IMR-90 (cell line): ENCODE results near the gene RBMY1E. TPM values are rescaled to one million over a fixed set of nuclear protein-coding genes. Genes with fewer than 3 reads are reported as not detected.
"Not testable (repeated sequence)": the region's sequence is repeated elsewhere in the genome, so short reads cannot be mapped to it uniquely, and the experiment has no call there.

ENCODE experiments used
- ATAC-seq: fragments of 200-7000 bp; cut with Tn5 transposase; 2 replicates; pipeline ENCODE4 v1.9.1; 2020; ENCODE audit warnings: low read depth, mild to moderate bottlenecking, moderate library complexity
- BruUV-seq: library from RNA; stranded (reverse); fragments of 400-500 nt; replicated peaks from 2 replicates; lab custom pipeline; 2021; lab: Mats Ljungman, UMichigan
- CTCF ChIA-PET: fragments of 300-600 bp; formaldehyde crosslinking; extraction: SDS; loops from one replicate; lab custom pipeline; 2021; ENCODE audit warnings: antibody characterized with exemption; lab: Yijun Ruan, JAX
- POLR2A ChIA-PET: fragments of 300-600 bp; sonication (Branson Sonifier 250); formaldehyde crosslinking; loops from one replicate; lab custom pipeline; 2022; ENCODE audit warnings: antibody characterized with exemption; ENCODE audit not compliant: unreplicated experiment; lab: Charles Lee
- DNase-seq: peaks from one replicate; pipeline ENCODE4 v3.0.0; 2013
- H2AFZ ChIP-seq: replicated peaks from 2 replicates; pipeline ENCODE3; 2013; ENCODE audit warnings: low read length, mild to moderate bottlenecking; ENCODE audit not compliant: poor library complexity
- H2AK5ac ChIP-seq: 2 replicates; pipeline ENCODE4 v1.6.1; 2013; ENCODE audit warnings: low read depth, low read length, inconsistent platforms
- H2AK9ac ChIP-seq: replicated peaks from 2 replicates; pipeline ENCODE3; 2013; ENCODE audit warnings: mild to moderate bottlenecking, low read depth, low read length, moderate library complexity; ENCODE audit not compliant: poor library complexity
- H2BK120ac ChIP-seq: 2 replicates; pipeline ENCODE4 v1.6.1; 2013; ENCODE audit warnings: low read depth, low read length, inconsistent platforms
- H2BK15ac ChIP-seq: 3 replicates; pipeline ENCODE4 v1.6.1; 2013; ENCODE audit warnings: low read depth, low read length, inconsistent platforms
- H2BK20ac ChIP-seq: 2 replicates; pipeline ENCODE4 v1.6.1; 2013; ENCODE audit warnings: low read depth, mild to moderate bottlenecking, inconsistent platforms, low read length, moderate library complexity
- H2BK5ac ChIP-seq: 2 replicates; pipeline ENCODE4 v1.6.1; 2013; ENCODE audit warnings: mild to moderate bottlenecking, low read depth, low read length, inconsistent platforms; ENCODE audit not compliant: poor library complexity, severe bottlenecking
- H3K14ac ChIP-seq: replicated peaks from 2 replicates; pipeline ENCODE4 v1.6.1; 2013; ENCODE audit warnings: low read depth, low read length, inconsistent platforms
- H3K18ac ChIP-seq: 2 replicates; pipeline ENCODE4 v1.6.1; 2013; ENCODE audit warnings: low read depth, low read length, control low read depth
- H3K23ac ChIP-seq: 2 replicates; pipeline ENCODE4 v1.6.1; 2013; ENCODE audit warnings: low read depth, low read length, inconsistent platforms
- H3K27ac ChIP-seq: 2 replicates; pipeline ENCODE4 v1.5.1; 2013; ENCODE audit warnings: mild to moderate bottlenecking, control low read depth, low read length; ENCODE audit not compliant: insufficient read depth
- H3K27me3 ChIP-seq: 2 replicates; pipeline ENCODE4 v1.6.1; 2013; ENCODE audit warnings: low read length; ENCODE audit not compliant: control insufficient read depth, insufficient read depth
- H3K36me3 ChIP-seq: 2 replicates; pipeline ENCODE4 v1.6.1; 2013; ENCODE audit warnings: low read length, mixed read lengths; ENCODE audit not compliant: control insufficient read depth, insufficient read depth
- H3K4ac ChIP-seq: 2 replicates; pipeline ENCODE4 v1.6.1; 2013; ENCODE audit warnings: low read depth, low read length, inconsistent platforms
- H3K4me1 ChIP-seq: 2 replicates; pipeline ENCODE4 v1.6.1; 2013; ENCODE audit warnings: low read length, mixed read lengths; ENCODE audit not compliant: control insufficient read depth, insufficient read depth
- H3K4me2 ChIP-seq: 2 replicates; pipeline ENCODE4 v1.6.1; 2013; ENCODE audit warnings: low read depth, mild to moderate bottlenecking, control low read depth, low read length, moderate library complexity
- H3K4me3 ChIP-seq: 2 replicates; pipeline ENCODE4 v1.5.1; 2013; ENCODE audit warnings: low read depth, mild to moderate bottlenecking, control low read depth, low read length, moderate library complexity; ENCODE audit not compliant: insufficient read depth
- H3K56ac ChIP-seq: 2 replicates; pipeline ENCODE4 v1.6.1; 2013; ENCODE audit warnings: low read length, inconsistent platforms; ENCODE audit not compliant: insufficient read depth; ENCODE audit errors: extremely low read depth
- H3K79me1 ChIP-seq, 2 experiments: 2 replicates each; pipeline ENCODE4 v1.6.1; 2013; ENCODE audit warnings: low read length in 2 of 2, inconsistent platforms in 1 of 2, low read depth in 1 of 2
- H3K9ac ChIP-seq: 2 replicates; pipeline ENCODE4 v1.6.1; 2013; ENCODE audit warnings: low read depth, low read length, control low read depth
- H3K9me1 ChIP-seq: 2 replicates; pipeline ENCODE4 v1.6.1; 2013; ENCODE audit warnings: low read length, inconsistent platforms; ENCODE audit not compliant: insufficient read depth
- H3K9me3 ChIP-seq: 2 replicates; pipeline ENCODE4 v1.6.1; 2013; ENCODE audit warnings: low read length; ENCODE audit not compliant: control insufficient read depth, insufficient read depth
- H4K20me1 ChIP-seq: 2 replicates; pipeline ENCODE4 v1.6.1; 2013; ENCODE audit warnings: low read length, inconsistent platforms; ENCODE audit not compliant: insufficient read depth
- H4K5ac ChIP-seq: 2 replicates; pipeline ENCODE4 v1.6.1; 2013; ENCODE audit warnings: mild to moderate bottlenecking, low read depth, low read length, control low read depth
- H4K8ac ChIP-seq, 2 experiments: 2 replicates each; pipeline ENCODE4 v1.6.1; 2013; ENCODE audit warnings: low read depth in 2 of 2, low read length in 2 of 2, control low read depth in 1 of 2, inconsistent platforms in 1 of 2
- H4K91ac ChIP-seq: 2 replicates; pipeline ENCODE4 v1.6.1; 2013; ENCODE audit warnings: low read depth, low read length, inconsistent platforms; ENCODE audit not compliant: insufficient read depth
- WGBS, 2 experiments: methylation state at CpG; one replicate each; pipeline versions ENCODE4 v1.1.5 to v1.1.7; 2013; ENCODE audit warnings: missing lambda C conversion rate in 2 of 2; ENCODE audit not compliant: insufficient read length in 1 of 2; ENCODE audit errors: extremely low coverage in 2 of 2; 5-methylcytosine and 5-hydroxymethylcytosine counted together
- dilution Hi-C: fragments of 300-500 bp; cut with HindIII; formaldehyde crosslinking; loops from one replicate; pipeline ENCODE4 v1.14.3; 2018; ENCODE audit warnings: low sequenced_read_pairs; ENCODE audit not compliant: unreplicated experiment
- in situ Hi-C: fragments of 300-500 bp; cut with MboI; formaldehyde crosslinking; loops from 3 replicates; pipeline ENCODE4 v1.14.3; 2019; ENCODE audit warnings: low sequenced_read_pairs, inconsistent platforms, mixed read lengths
- intact Hi-C: fragments of 100-400 bp; cut with micrococcal nuclease; formaldehyde crosslinking; loops from 2 replicates; pipeline ENCODE4 v1.10.0; 2022
- polyA plus RNA-seq, 3 experiments: library from polyadenylated mRNA; depleted of rRNA; stranded (reverse); fragments of >200 nt; gene quantifications; 2 replicates each; pipeline ENCODE4 v1.2.3, GENCODE V29; 2012; ENCODE audit warnings: low replicate concordance in 1 of 3
- total RNA-seq: library from RNA; depleted of rRNA; stranded (reverse); fragments of >200 nt; gene quantifications from 2 replicates; pipeline ENCODE4 v1.2.3, GENCODE V29; 2012; rRNA removed

RBMY1E gene
- total and polyA plus RNA-seq, 2 of the 4 experiments (the other 2 are of a cell fraction): not detected

- H3K27ac ChIP-seq, H3K9me3 ChIP-seq, H3K9ac ChIP-seq, H3K79me1 ChIP-seq, H2AFZ ChIP-seq, H2BK20ac ChIP-seq, dilution Hi-C loops, BruUV-seq, H2BK15ac ChIP-seq, H2BK120ac ChIP-seq, H3K4me1 ChIP-seq, DNase-seq, H4K91ac ChIP-seq, H3K9me1 ChIP-seq, CTCF ChIA-PET, H3K4me3 ChIP-seq, H3K36me3 ChIP-seq, H3K23ac ChIP-seq, POLR2A ChIA-PET, intact Hi-C loops, H3K56ac ChIP-seq, H2AK9ac ChIP-seq, H2AK5ac ChIP-seq, H3K4me2 ChIP-seq, H3K27me3 ChIP-seq, H3K18ac ChIP-seq, H3K4ac ChIP-seq, H4K20me1 ChIP-seq, H4K5ac ChIP-seq, H3K14ac ChIP-seq, in situ Hi-C loops, H2BK5ac ChIP-seq, ATAC-seq, H4K8ac ChIP-seq: not testable (repeated sequence)
- WGBS, 2 experiments: no CpG with 5 or more reads among the region's 5 CpGs
These were observed 48.3 kb downstream of the RBMY1E start for GRCh38 chrY:21869407-21870076.

Other genes starting within 250 kb of the RBMY1E start
- not detected in 2 replicates for gene RBMY1D, start 23.5 kb downstream of the RBMY1E start, total RNA-seq
- gene RBMY1D, start 23.5 kb downstream of the RBMY1E start, polyA plus RNA-seq (2012; rRNA removed): not detected in 2 replicates